Activated T-cell treated with anti-CD3 and anti-CD28 coated beads for 4 hours (primary cell): ENCODE data around the gene COQ8A.

Source experiments
- DNase-seq: peaks from one replicate; pipeline ENCODE4 v3.0.0-alpha.2; 2020

The COQ8A gene

DNA sequence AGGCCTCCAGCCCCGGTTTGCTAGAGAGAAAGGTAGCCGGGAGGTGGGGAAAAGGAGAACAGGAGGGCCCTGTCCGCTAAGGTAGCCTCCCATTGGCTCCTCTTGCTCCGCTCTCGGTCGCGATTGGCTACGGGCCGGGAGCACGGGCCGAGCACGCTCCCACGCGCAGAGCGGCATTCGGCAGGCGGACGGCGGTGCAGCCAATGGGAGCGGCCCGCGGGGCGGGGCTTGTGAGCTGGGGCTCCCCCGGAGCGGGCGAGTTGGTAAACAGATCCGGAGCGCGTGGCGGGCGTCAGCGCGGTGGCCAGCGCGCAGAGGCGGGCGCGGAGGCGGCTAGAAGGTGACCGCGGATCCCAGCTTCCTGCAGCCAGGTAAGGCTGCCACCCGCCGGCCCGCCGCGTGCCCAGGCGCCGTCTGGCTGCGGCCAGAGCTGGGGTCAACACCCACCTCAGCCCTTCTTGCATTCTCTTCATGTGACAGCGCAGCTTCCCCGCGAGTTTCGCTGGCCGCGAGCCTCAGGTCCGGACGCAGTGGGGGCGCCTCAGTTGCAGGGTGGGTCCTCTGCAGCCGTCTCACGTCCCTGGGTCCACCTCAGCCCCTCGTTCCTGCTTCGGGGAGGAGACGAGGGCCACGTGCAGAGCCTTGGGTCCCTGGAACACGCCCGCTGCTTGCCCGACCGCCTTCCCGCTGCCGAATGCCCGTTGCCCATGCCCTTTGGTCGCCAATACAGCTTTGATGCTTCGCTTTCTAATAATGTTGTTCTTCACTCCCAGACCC is at the start of gene COQ8A:
Gene COQ8A, plus strand, starts transcription at position 266 of the 777 bp plus-strand sequence. CDS start 21,092 bp downstream, outside the sequence.
- peak; percentile 95 for DNase-seq

DNA sequence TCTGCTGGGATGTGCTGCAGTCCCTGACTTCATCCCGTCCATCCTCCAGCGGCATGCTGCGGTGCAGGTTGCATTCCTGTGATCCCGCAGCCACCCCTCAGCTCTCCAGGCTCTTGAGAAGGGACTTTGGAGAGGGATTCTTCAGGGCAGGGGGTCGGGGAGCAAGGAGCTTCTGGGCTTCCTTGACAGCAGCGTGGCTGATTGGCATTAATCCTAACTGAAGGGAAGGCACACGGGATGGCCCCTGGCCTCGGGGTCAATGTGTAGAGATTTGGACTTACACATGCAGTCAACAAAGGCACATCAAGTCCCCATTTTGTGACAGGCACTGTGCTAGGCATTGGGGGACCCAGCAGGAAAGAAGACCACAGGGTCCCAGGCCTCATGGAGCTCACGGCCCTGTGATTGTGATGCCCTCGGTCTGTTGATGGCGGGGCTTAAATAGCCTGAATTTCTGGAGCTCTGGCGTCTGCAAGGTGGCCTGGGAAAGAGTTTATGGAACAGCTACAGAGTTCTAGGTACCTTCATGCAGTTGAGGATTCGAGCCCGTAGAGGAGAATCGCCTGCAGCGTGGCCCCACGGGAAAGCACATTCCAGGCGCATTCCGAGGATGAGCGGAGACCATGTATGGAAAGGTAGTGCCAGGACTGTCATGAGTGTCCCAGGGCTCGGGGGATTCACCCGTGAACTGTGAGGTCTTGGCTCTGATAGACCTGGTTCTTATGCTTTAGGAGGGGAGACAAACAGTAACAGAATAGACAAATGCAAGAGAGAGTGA is 49.6 kb upstream of the COQ8A start:
- no peak for DNase-seq

DNA sequence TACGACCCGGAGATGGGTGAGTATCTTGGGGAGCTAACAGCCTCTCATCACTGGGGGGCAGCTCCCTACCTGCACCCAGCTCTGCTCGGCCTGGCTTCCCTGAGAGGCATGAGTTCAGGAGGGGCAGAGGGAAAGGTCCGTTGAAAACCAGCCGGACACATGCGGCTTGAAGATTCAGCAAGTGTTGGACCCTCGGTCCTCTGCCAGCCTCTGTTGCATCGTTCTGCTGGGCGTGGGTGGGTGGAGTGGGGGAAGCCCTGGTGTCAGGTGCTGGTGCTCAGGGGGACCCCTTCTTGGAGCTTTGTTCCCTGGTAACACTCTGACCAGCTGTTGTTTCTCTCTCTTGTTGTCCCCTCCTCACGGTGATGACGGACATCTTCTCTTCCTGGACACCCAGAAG is 48.7 kb upstream of the COQ8A start:
- DNase-seq, result no peak

DNA sequence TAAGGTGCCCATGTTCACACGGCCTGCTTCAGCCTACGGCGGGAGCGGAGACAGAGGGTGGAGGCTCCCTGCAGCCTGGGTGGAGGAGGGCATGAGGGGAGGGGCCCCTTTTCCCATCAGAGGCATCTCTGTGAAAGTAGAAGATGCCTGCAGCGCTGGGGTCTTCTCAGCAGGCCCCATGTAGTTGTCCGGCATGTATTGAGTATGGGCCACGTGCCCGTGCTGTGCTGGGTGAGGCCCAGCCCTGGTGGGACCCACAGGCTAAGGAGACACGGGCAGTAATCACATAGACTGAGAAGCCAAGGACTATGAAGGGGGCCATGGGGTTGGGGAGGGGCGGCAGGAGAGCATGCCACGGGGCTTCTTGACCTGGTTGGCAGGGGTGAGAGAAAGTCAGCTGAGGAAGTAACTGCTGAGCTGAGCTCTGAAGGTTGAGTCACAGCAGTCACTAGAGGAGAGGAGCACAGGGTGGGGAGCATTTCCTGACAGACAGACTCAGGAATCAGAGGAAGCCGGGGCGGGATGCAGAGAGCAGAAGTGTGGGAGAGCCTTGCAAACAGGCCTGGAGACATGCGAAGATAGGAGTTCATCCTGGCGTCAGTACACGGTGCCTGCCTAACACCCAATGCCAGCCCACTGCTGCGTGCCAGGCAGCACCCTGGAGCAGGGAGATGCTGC is 48.1 kb upstream of the COQ8A start:
- no peak for DNase-seq

DNA sequence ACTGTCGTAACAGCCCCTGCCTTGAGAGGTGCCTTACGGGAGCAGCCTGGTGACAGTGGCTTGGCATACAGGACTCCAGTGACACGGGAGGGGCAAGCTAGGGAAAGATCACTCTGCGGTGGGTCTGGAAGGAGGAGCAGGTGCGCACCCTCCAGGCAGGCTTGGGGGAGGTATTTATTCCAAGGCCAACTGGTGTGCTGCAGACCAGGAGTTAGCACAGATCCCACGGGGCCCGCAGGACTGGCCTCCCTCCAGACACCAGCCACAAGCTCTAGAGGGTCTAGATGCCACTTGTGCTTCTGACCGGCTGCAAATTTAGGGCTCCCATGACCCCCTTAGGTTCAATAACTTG is 47.6 kb upstream of the COQ8A start:
- no peak for DNase-seq

DNA sequence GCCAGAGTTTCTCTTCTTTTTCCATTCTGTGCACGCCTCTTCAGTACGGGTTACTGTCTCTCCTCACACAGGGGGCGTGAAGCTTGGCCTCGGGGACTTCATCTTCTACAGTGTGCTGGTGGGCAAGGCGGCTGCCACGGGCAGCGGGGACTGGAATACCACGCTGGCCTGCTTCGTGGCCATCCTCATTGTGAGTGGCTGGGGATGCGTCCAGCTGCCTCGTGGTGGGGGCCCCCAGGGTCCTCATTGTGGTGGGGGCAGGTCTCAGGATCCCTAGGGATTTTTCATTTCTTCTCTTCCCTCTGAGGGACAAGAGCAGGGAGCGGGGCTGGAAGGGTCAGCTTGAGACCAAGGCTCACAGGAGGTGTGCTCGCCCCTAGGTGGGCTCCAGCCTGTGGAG is 46.2 kb upstream of the COQ8A start:
- no peak for DNase-seq

DNA sequence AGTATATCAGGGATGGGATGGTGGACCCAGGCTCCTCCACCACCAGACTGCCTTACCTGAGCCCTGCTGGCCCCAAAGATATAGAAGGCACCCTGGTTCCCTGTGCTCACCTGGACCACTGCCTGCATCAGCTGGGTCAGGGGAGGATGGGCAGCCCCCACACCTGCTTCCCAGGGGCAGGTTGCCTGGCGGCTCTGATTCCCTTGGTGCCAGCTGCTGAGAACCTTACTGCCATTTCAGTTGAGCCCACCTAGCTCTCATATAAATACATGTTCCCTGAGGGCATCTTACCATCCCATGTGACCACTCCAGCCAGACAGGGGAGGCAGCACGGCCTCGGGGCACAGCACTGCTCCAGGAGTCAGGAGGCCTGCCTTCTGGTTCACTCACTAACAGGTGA is 45.3 kb upstream of the COQ8A start:
- no peak for DNase-seq

DNA sequence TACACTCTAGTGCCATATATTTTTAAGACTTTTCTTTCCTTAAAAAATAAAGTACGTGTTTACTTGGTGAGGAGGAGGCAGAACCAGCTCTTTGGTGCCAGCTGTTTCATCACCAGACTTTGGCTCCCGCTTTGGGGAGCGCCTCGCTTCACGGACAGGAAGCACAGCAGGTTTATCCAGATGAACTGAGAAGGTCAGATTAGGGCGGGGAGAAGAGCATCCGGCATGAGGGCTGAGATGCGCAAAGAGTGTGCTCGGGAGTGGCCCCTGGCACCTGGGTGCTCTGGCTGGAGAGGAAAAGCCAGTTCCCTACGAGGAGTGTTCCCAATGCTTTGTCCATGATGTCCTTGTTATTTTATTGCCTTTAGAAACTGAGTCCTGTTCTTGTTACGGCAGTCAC is 44.5 kb upstream of the COQ8A start:
- no peak for DNase-seq

DNA sequence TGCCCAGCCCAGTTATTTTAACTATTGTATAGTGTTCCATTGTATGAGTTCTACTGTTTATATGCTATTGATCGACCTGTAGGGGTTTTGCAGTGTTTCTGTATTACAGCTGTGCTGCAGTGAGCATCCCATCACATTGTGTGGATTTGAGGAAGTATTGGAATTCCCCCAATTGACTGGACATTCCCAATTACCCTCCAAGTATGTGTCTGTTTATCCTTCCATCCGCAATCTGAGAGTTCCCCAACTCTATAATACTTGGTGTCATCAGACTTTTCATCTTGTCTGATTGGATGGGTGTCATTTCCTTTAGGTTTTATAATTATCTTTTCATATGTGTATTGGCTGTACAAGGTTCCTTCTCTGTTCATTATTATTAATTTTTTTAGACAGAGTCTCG is 41.8 kb upstream of the COQ8A start:
- no peak for DNase-seq

DNA sequence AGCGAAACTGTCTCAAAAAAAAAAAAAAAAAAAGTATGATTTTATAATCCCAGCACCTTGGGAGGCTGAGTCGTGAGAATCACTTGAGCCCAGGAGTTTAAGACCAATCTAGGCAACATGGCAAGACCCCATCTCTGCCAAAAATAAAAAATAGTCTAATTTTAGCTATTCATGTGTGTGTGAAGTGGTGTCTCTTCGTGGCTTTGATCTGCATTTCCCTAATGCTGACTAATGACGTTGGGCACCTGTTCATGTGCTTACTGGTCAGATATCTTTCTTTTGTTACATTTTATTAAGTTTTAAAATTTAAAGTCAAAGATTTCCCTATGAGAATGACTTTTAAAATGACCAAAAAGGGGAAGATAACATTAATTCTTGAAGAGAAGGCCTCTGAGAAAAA is 38.7 kb upstream of the COQ8A start:
- no peak for DNase-seq

DNA sequence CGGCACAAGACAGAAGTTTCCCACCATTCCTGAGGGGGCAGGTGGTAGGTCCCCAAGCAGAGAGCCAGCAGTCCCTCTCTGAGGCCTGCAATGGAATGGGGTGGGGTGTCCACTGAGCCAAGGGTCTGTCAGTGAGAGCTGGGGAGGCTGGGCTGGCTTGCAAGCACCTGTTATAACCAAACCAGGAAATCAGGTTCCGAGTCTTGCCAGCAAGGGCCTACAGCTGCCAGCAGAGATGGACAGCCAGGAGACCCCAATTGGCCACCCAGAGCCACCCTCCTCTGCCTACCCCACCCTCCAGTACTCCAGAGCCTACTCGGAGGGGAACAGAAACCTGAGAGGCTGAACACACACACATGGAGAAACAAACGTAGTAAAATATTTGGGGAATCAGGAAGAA is 37.5 kb upstream of the COQ8A start:
- DNase-seq, result no peak

DNA sequence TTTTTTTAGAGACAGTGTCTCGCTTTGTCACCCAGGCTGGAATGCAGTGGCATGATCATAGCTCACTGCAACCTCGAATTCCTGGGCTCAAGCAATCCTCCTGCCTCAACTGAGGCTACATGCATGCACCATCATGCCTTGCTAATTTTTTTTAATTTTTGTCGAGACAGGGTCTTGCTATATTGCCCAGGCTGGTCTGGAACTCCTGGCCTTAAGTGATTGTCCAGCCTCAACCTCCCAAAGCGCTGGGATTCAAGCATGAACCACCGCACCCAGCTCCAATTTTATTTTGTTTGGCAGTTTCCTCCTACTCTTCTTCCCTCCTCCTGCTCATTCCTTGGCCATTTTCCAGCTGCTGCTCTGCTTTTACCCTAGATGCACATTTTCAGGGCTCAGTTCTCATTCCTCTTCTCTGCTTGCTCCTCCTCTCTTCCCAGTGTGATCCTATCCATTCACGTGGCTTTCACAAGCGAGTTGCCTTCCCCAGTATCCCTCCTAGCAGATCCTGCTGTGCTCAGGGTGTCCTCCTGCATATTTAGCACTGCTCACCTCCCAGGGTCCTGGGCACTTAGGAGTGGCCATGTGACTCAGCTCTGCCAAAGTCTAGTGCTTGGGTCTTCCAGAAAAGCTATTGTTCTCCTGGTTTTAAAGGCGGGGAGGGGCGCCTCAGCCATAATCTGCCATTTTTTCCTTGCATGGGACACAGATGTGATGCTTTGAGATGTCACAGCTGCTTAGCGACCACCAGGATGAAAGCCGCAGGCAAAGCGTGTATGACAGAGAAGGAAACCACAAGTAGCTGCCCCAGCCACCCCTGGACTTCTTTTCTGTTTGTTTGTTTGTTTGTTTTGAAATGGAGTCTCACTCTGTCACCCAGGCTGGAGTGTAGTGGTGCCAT is 36.0 kb upstream of the COQ8A start:
- no peak for DNase-seq

DNA sequence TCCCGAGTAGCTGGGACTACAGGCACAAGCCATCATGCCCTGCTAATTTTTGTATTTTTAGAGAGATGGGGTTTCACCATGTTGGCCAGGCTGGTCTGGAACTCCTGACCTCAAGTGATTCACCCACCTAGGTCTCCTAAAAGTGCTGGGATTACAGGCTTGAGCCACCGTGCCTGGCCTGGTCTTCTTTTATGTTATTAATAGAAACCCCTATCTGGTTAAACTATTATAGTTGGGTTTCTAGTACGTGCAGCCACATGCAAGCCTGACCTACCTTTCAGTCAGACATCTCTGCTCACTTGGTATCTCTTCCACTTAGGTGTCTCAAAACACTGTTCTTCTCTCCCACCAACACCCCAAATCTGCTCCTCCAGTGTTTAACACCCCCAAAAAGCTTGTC is 35.3 kb upstream of the COQ8A start:
- no peak for DNase-seq

DNA sequence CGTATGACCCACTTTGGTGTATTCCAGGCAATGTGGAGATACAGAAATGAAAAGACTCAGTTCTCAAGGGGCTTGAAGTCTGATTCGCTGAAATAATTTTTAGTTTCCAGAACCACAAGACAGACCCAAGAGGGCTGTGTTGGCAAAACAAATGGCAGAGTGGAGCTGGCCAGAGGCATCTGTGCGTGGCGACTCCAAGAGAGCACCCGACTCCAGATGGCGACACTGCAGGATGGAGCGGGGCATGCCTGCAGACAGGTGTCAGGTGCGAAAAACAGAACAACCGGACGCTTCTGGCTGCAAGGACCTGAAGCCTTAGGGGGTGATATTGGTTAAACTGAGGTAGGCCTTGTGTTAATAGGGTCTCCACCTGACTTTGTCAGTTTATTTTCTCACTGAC is 31.7 kb upstream of the COQ8A start:
- no peak for DNase-seq

DNA sequence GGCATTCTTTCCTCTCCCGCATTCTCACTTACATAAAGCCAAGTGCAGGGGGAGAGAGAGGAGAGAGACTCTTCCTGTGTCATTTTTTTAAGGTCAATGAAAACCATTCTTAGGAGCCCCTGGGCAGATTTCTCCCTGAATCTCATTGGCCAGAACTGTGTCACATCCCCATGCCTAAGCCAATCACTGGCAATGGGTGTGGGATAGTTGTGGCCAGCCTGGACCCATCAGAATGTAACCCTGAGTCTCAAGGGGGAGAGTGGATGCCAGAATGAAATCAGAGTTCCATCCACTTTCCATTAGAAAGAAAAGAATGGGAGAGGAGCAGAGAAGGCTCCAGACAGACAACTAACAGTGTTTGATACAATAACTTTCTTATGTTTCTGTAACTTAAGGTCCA is 31.2 kb upstream of the COQ8A start:
- DNase-seq, result no peak

DNA sequence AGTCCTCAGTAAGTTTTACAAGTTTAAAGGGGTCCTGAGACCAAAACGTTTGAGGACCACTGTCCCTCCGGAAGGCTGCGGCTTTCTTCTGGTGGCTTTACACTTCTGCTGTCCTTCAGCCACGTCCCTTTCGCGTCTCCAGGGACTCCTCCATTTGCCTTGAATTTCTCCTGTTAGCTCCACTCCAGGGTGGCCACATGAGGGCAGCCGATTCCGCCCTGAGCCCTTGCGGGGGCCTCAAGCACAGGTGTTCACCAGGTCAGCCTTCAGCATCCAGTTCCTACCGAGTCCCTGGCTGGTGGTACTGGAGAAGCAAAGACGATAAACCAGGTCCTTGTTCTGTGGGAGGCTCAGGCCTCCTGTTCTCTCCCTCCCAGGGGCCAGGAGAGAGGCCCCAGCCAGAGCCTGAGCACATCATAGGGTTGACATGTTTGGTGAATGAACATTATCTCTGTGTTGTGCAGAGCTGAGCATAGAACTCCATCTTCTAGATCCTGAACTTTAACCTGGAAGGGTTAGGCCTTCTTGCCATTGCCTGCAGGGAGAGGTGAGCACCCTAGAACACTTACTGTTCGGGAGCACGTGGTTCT is 27.4 kb upstream of the COQ8A start:
- peak; percentile 42 for DNase-seq

DNA sequence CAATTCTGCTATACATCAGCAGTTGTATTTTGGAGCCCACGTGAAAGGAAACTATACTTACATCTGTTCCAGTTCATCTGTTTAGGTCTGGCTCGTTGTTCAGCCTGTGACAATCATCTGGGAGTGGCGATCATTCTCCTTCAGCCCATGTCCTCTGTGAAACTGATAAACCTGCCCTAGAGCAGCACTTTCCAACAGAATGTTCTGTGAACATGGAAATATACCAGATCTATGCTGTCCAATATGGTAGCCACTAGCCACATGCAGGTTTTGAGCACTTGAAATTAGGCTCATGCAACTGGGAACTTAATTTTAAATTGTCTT is 24.5 kb upstream of the COQ8A start:
- no peak for DNase-seq

DNA sequence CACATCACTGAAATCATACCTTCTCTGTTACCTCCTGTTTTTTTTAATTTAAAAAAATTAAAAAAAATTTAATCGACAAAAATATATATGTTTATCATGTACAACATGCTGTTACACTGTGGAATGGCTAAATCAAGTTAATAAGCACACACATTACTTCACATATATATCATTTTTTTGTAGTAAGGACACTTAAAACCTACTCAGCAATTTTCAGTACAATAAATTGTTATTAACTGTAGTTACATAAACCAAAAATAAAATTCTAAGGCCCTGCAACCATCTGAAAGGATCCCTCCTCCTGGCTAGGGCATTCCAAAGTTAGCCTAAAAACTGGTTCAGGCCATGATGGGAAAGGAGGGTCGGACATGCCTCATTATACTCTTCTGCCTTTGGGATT is 23.6 kb upstream of the COQ8A start:
- no peak for DNase-seq

DNA sequence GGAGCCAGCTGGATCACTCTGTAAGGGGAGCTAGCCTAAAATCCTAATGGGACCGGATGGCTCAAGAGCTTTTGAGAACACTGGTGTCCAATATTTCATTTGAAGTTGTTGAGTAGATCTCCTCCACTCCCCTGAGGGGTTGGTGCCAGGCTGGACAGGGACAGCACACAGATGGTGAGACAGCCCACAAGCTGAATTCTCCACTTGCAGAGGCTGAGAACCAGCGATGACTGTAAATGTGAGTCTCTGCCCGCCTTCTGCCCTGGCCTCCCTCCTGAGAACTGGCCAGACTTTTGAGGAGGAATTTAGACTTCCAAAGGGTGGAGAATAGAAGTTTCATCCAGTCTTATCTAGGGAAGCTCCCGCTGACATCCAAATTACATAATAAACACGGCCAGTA is 20.5 kb upstream of the COQ8A start:
- DNase-seq, result no peak

DNA sequence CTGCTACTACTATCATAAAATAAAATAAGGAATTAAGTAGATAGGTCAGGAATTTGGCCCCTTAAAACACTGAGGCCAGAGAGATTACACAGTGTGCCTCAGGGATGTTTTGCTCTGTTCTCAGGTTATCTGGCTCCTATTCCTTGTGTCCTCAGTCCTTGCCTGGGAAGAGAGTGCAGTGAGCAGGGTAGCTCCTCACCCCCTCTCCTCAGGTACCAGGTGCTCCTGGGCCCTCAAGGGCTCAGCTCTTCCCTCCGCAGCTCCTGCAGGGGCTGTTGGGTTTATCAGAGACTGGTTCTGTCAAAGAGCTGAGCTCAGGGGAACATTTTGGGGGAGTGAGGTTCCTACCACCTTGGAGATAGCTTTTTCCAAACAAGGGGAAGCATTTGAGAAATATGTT is 20.1 kb upstream of the COQ8A start:
- no peak for DNase-seq

DNA sequence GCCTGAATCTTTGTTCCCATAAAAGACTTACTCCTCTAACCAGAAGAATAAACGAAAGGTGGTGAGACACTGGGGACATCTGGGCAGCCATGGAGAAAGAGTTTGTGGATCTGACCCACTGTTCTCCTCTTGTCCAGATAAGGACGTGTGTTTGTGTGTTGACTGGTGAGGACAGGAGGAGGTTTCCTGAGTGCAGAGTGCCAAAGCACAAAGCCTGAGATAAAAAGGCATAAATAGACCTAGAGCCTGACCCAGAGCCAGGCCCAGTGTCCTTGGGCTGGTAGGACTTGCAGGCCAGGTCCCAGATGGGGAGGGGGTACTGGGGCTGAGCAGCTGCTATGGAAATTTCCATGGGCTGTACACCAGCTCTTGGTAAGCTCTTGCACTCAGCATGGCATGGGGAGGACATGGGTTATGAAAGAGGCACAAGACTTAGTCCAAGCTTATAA is 19.6 kb upstream of the COQ8A start:
- no peak for DNase-seq

DNA sequence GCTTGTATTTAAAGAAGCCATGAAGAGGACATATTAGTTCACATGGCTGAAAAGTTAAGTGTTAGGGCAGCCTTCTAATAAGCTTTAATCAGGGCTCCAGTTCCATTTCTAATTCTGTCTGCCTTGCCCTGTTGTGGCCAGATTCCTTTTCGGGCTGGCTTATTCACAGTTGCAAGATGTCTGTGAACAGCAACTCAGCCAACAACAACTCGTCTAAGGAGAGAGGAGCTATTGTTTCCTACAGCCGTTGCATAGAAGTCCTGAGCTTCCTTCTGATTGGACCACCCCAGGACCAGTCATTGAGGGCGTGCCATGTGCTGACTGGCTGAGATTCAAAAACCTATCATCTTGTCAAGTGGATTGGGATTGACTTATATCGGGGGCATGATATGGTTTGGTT is 18.6 kb upstream of the COQ8A start:
- DNase-seq, result no peak
